Hepatocyte (in vitro differentiated cells): ENCODE data around the gene LRRC9. TPM values are rescaled to one million over a fixed set of nuclear protein-coding genes. Genes with fewer than 3 reads are reported as not detected.

Experiments
- DNase-seq: peaks from one replicate; pipeline ENCODE4 v3.0.0-alpha.2; 2016; ENCODE audit warnings: low spot score
- H2AFZ ChIP-seq: fragments of 200-600 bp; sonication (generic); 2 replicates; pipeline ENCODE4 v1.6.0; 2016; ENCODE audit warnings: antibody characterized with exemption, mild to moderate bottlenecking
- H3K27ac ChIP-seq: fragments of 200-600 bp; sonication (generic); 2 replicates; pipeline ENCODE4 v1.5.1; 2016; ENCODE audit warnings: mild to moderate bottlenecking
- H3K27me3 ChIP-seq: fragments of 200-600 bp; sonication (generic); 2 replicates; pipeline ENCODE4 v1.6.1; 2016
- H3K36me3 ChIP-seq: fragments of 200-600 bp; sonication (generic); replicated peaks from 2 replicates; pipeline ENCODE4 v1.5.1; 2016; ENCODE audit warnings: low read depth; ENCODE audit not compliant: insufficient read depth
- H3K4me1 ChIP-seq: fragments of 200-600 bp; sonication (generic); 2 replicates; pipeline ENCODE4 v1.5.1; 2016; ENCODE audit warnings: mild to moderate bottlenecking, moderate library complexity; ENCODE audit not compliant: insufficient read depth
- H3K4me2 ChIP-seq: fragments of 200-600 bp; sonication (generic); 2 replicates; pipeline ENCODE4 v1.6.0; 2016
- H3K4me3 ChIP-seq: fragments of 200-600 bp; sonication (generic); 2 replicates; pipeline ENCODE4 v1.5.1; 2016; ENCODE audit warnings: mild to moderate bottlenecking
- H3K79me2 ChIP-seq: fragments of 200-600 bp; sonication (generic); 2 replicates; pipeline ENCODE4 v1.6.0; 2017; ENCODE audit warnings: mild to moderate bottlenecking
- H3K9me2 ChIP-seq: fragments of 200-600 bp; sonication (generic); replicated peaks from 2 replicates; pipeline ENCODE4 v1.6.0; 2017; ENCODE audit warnings: mild to moderate bottlenecking; ENCODE audit not compliant: insufficient read depth
- H3K9me3 ChIP-seq: fragments of 200-600 bp; sonication (generic); 2 replicates; pipeline ENCODE4 v1.5.1; 2016; ENCODE audit warnings: low read depth, mild to moderate bottlenecking
- H4K20me1 ChIP-seq: fragments of 200-600 bp; sonication (generic); 2 replicates; pipeline ENCODE4 v1.6.0; 2016; ENCODE audit warnings: mild to moderate bottlenecking; ENCODE audit not compliant: insufficient read depth, poor library complexity, severe bottlenecking
- CTCF ChIP-seq: fragments of 200-600 bp; sonication (generic); IDR thresholded peaks from 2 replicates; pipeline ENCODE4 v1.5.1; 2016; ENCODE audit warnings: antibody characterized with exemption, mild to moderate bottlenecking; ENCODE audit not compliant: poor library complexity
- EZH2 ChIP-seq: fragments of 200-600 bp; sonication (generic); IDR thresholded peaks from 2 replicates; pipeline ENCODE4 v1.6.1; 2016; ENCODE audit warnings: antibody characterized with exemption, mild to moderate bottlenecking, borderline replicate concordance
- EZH2phosphoT487 ChIP-seq: fragments of 200-600 bp; sonication (generic); IDR thresholded peaks from one replicate; pipeline ENCODE4 v1.6.1; 2018; ENCODE audit warnings: antibody characterized with exemption, mild to moderate bottlenecking, low read depth, moderate library complexity; ENCODE audit not compliant: unreplicated experiment, severe bottlenecking
- WGBS: methylation state at CpG from one replicate; pipeline ENCODE4 v1.1.6; 2016; ENCODE audit warnings: low lambda C conversion rate; ENCODE audit errors: missing lambda C conversion rate; 5-methylcytosine and 5-hydroxymethylcytosine counted together
- polyA plus RNA-seq: library from polyadenylated mRNA; unstranded; fragments of >200 nt; fragmentation: Nextera tagmentation; extraction: Ambion mirVana; gene quantifications from 2 replicates; pipeline ENCODE4 v1.2.1, GENCODE V29; 2016
- total RNA-seq: library from RNA; depleted of rRNA; stranded (reverse); fragments of >200 nt; gene quantifications from 2 replicates; pipeline ENCODE4 v1.2.3, GENCODE V29; 2014

Gene LRRC9
- total RNA-seq (0.13 and 0.28 TPM in 2 replicates), polyA plus RNA-seq (1.5 and 2.1 TPM in 2 replicates)

- 4% methylated on average over 49 of the region's 57 CpGs for WGBS
- TF ChIP-seq EZH2 (no peak), EZH2phosphoT487 (no peak), CTCF (no peak)
- Histone ChIP-seq H4K20me1 (no peaks in the 10 kb centered on the region), H3K79me2 (no peaks in the 10 kb centered on the region), H3K4me2 (peak within 1 kb of the TSS; percentile 85), H3K9me3 (no peaks in the 10 kb centered on the region), H3K9me2 (no peaks in the 10 kb centered on the region), H3K4me3 (peak within 1 kb of the TSS; percentile 80), H2AFZ (peak within 1 kb of the TSS; percentile 67), H3K27ac (peak within 1 kb of the TSS; percentile 67), H3K27me3 (no peaks in the 10 kb centered on the region), H3K36me3 (no peaks in the 10 kb centered on the region), H3K4me1 (peaks cover 3% of the 10 kb centered on the region)
- DNase-seq = peak; percentile 92
Measured at GRCh38 chr14:59919570-59920377, at the start of gene LRRC9. TSS of gene LRRC9 (plus strand) at chr14:59920144.

DNA sequence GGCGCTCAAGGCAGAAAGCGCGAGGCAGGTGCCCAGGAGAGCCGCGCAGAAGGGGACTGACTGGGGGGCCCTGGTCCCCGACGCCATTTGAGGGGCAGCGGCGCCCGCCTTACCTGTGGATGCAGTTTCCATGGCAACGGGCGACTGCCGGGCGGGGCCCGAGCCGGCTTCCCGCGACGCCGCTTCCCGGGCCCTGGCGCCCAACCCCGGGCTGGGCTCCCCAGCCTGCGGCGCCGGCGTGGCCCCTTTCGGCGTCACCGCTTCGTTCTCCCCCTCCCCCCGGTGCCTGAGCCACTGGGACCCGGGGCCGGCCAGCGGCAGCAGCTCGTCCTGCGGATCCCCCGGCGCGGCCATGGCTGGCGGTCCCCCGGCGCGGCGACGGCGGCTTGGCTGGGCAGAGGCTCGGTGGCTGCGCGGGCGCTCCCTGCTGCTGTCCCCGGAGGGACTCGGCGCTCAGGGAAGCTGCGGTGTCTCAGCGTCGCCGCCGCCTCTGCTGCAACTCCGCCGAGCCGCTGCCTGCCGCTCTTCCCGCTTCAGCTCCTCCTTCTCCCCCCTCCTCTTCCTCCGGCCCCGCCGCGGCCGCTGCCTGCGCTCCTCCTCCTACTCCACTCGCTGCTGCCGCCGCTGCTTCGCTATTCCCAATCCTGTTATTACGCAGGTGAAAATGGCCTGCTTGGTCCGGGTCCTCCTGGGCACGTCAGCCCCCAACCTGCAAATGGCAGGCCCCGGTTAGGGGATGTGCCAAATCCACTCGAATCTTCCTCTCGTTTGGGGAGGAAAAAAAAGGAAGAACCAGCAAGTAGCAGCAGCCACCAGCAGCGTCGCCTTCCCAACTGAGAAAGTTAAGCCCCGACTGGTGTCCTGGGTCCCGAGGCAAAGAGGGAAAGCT lies 49.4 kb upstream of the LRRC9 start, which contains the start of gene RTN1:
TSS of gene RTN1 (minus strand) at position 500 of the 889 bp plus-strand sequence. CDS start at position 354, 146 bp downstream.
- Histone ChIP-seq H2AFZ (peak within 1 kb of the TSS; percentile 72), H3K9me2 (no peaks in the 10 kb centered on the region), H4K20me1 (no peaks in the 10 kb centered on the region), H3K27ac (no peak within 1 kb of the TSS), H3K4me3 (peak within 1 kb of the TSS; percentile 59), H3K4me1 (no peaks in the 10 kb centered on the region), H3K9me3 (no peaks in the 10 kb centered on the region), H3K27me3 (peaks cover 79% of the 10 kb centered on the region), H3K36me3 (no peaks in the 10 kb centered on the region), H3K79me2 (no peaks in the 10 kb centered on the region), H3K4me2 (peak within 1 kb of the TSS; percentile 97)
- TF ChIP-seq EZH2phosphoT487 = peak; percentile 20
- TF ChIP-seq CTCF = no peak
- no peak for TF ChIP-seq EZH2
- DNase-seq = peak; percentile 63
- under 1% methylated on average over 64 of the region's 84 CpGs for WGBS

GRCh38 chr14:59871166-59871495 lies 48.8 kb upstream of the LRRC9 start:
- Histone ChIP-seq H3K4me1 (no peaks in the 10 kb centered on the region), H3K79me2 (no peaks in the 10 kb centered on the region), H3K36me3 (no peaks in the 10 kb centered on the region), H4K20me1 (no peaks in the 10 kb centered on the region), H3K9me2 (no peaks in the 10 kb centered on the region), H3K27me3 (peaks cover 73% of the 10 kb centered on the region), H3K27ac (no peak overlapping the region), H2AFZ (peak overlapping the region; percentile 72), H3K9me3 (no peaks in the 10 kb centered on the region), H3K4me3 (peak overlapping the region; percentile 59), H3K4me2 (peak overlapping the region; percentile 97)
- WGBS = 4% methylated on average over 4 of the region's 4 CpGs
- DNase-seq = no peak
- no peak for TF ChIP-seq EZH2
- TF ChIP-seq EZH2phosphoT487 = no peak
- TF ChIP-seq CTCF = no peak
